Endothelial cell (in vitro differentiated cells): ENCODE data around the gene CAMKV. TPM values are rescaled to one million over a fixed set of nuclear protein-coding genes. Genes with fewer than 3 reads are reported as not detected.
"Not testable (repeated sequence)": the region's sequence is repeated elsewhere in the genome, so short reads cannot be mapped to it uniquely, and the experiment has no call there.

ENCODE experiments used
- DNase-seq: peaks from one replicate; pipeline ENCODE4 v3.0.0; 2021; ENCODE audit warnings: low spot score
- H3K27ac Mint-ChIP-seq: one replicate; pipeline ENCODE4 v1.8.0; 2021; ENCODE audit warnings: mixed read lengths, inconsistent platforms; ENCODE audit not compliant: unreplicated experiment
- H3K27me3 Mint-ChIP-seq: one replicate; pipeline ENCODE4 v1.8.0; 2021; ENCODE audit warnings: mild to moderate bottlenecking, moderate library complexity, mixed read lengths, inconsistent platforms; ENCODE audit not compliant: unreplicated experiment
- H3K36me3 Mint-ChIP-seq: one replicate; pipeline ENCODE4 v1.8.0; 2021; ENCODE audit warnings: mild to moderate bottlenecking, low read depth, mixed read lengths, inconsistent platforms; ENCODE audit not compliant: unreplicated experiment
- H3K4me1 Mint-ChIP-seq: one replicate; pipeline ENCODE4 v1.8.0; 2021; ENCODE audit warnings: mild to moderate bottlenecking, mixed read lengths, inconsistent platforms; ENCODE audit not compliant: unreplicated experiment
- H3K4me3 Mint-ChIP-seq: one replicate; pipeline ENCODE4 v1.8.0; 2021; ENCODE audit warnings: mild to moderate bottlenecking, mixed read lengths, inconsistent platforms; ENCODE audit not compliant: unreplicated experiment
- H3K9me3 Mint-ChIP-seq: one replicate; pipeline ENCODE4 v1.8.0; 2021; ENCODE audit warnings: mixed read lengths, inconsistent platforms; ENCODE audit not compliant: unreplicated experiment
- long read RNA-seq: library from polyadenylated mRNA; unstranded; transcript quantifications from one replicate; pipeline ENCODE4 v2.0.0, GENCODE V29; 2020; ENCODE audit not compliant: unreplicated experiment
- total RNA-seq: library from RNA; stranded (reverse); fragmentation: NEBNext Ultra II Directional; extraction: Animal tissue kit (Norgen Biotek cat#: 25700); gene quantifications from one replicate; pipeline ENCODE4 v1.2.1, GENCODE V29; 2021; ENCODE audit not compliant: unreplicated experiment
- TF ChIP-seq, protein P1 (sequence below): fragments of 200-600 bp; sonication (generic); IDR thresholded peaks from one replicate; pipeline ENCODE4 v1.5.0; 2021; ENCODE audit warnings: antibody characterized with exemption; ENCODE audit not compliant: unreplicated experiment

Gene CAMKV, protein sequence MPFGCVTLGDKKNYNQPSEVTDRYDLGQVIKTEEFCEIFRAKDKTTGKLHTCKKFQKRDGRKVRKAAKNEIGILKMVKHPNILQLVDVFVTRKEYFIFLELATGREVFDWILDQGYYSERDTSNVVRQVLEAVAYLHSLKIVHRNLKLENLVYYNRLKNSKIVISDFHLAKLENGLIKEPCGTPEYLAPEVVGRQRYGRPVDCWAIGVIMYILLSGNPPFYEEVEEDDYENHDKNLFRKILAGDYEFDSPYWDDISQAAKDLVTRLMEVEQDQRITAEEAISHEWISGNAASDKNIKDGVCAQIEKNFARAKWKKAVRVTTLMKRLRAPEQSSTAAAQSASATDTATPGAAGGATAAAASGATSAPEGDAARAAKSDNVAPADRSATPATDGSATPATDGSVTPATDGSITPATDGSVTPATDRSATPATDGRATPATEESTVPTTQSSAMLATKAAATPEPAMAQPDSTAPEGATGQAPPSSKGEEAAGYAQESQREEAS
- total RNA-seq: 0.67 TPM
- long read RNA-seq: 0 reads

DNA sequence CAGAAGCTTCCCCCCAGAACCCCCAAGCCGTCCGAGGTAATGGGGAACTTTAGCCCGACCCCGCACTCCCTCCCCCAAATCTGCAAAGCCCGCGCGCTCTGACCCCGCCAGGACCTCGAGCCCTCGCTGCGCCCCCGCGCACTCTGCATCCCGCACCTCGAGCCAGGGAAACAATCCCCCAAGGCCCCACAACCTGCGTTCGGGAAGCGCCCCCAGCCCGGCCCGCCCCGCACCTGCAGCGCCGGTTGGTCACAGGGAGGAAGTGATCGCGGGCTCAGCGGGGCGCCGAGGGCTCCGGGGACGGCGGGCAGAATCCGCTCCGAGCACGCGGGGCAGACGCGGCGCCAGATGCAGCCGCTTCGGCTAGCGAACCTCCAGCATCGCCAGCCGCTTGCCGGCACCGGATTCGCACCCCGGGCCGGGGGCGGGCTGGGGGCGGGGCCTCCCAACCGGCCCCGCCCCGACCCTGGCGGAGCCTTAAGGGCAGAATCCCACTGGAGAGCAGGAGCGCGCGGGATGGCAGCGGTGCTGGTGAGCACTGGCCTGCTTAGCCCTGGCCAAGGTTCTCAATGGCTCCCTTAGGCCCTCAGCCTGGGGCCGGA lies at the start of gene CAMKV:
CAMKV (minus strand) TSS at position 382 of the 602 bp plus-strand sequence. CDS start 7,518 bp downstream, outside the sequence.
- peaks cover 3% of the 10 kb centered on the region for H3K4me1 Mint-ChIP-seq
- TF ChIP-seq, protein P1, sequence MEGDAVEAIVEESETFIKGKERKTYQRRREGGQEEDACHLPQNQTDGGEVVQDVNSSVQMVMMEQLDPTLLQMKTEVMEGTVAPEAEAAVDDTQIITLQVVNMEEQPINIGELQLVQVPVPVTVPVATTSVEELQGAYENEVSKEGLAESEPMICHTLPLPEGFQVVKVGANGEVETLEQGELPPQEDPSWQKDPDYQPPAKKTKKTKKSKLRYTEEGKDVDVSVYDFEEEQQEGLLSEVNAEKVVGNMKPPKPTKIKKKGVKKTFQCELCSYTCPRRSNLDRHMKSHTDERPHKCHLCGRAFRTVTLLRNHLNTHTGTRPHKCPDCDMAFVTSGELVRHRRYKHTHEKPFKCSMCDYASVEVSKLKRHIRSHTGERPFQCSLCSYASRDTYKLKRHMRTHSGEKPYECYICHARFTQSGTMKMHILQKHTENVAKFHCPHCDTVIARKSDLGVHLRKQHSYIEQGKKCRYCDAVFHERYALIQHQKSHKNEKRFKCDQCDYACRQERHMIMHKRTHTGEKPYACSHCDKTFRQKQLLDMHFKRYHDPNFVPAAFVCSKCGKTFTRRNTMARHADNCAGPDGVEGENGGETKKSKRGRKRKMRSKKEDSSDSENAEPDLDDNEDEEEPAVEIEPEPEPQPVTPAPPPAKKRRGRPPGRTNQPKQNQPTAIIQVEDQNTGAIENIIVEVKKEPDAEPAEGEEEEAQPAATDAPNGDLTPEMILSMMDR: no peak

DNA sequence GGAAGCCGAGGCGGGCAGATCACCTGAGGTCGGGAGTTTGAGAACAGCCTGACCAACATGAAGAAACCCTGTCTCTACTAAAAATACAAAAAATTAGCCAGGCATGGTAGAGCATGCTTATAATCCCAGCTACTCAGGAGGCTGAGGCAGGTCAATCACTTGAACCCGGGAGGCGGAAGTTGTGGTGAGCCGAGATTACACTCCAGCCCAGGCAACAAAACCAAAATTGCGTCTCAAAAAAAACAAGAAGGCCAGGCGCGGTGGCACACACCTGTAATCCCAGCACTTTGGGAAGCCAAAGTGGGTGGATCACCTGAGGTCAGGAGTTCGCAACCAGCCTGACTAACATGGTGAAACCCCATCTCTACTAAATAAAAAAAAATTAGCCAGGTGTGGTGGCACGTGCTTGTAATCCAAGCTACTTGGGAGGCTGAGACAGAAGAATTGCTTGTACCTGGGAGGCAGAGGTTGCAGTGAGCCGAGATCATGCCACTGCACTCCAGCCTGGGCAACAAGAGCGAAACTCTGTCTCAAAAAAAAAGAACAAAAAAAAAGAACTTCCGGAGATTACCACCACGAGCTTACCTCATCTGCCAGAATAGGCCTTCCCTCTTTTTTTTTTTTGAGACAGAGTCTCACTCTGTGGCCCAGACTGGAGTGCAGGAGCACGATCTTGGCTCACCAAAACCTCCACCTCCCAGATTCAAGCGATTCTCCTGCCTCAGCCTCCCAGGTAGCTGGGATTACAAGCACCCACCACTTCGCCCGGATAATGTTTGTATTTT lies 48.3 kb upstream of the CAMKV start:
- H3K36me3 Mint-ChIP-seq, DNase-seq, H3K27ac Mint-ChIP-seq, H3K4me3 Mint-ChIP-seq, H3K27me3 Mint-ChIP-seq, H3K4me1 Mint-ChIP-seq, H3K9me3 Mint-ChIP-seq: not testable (repeated sequence)

More for the DNA sequence above, at the start of gene CAMKV:
- Mint-ChIP-seq H3K27me3 (peaks cover 9% of the 10 kb centered on the region), H3K9me3 (no peaks in the 10 kb centered on the region), H3K27ac (no peak within 1 kb of the TSS), H3K4me3 (no peak within 1 kb of the TSS), H3K36me3 (no peaks in the 10 kb centered on the region)
- peak; percentile 45 for DNase-seq

DNA sequence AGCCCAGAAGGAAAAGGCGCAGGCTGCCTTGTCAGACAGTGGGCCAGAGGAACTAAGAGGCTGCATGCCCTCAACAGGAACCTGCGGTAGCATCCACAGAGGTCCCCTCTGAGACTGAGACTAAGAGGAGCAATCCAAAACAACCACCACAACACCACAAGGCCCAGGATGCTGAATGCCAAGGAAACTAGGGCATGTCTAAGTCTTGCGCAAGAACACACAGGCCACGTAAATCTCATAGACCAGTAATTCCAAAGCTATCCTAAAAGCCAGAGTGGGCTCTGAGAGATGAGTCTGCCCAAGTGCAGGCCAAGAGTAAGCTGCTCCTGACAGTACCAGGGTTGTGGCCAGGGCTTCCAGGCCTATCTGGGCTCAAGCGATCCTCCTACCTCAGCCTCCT lies 47.0 kb upstream of the CAMKV start:
- TF ChIP-seq, protein P1: no peak
- H3K9me3 Mint-ChIP-seq: no peaks in the 10 kb centered on the region
- no peak for DNase-seq
- no peak overlapping the region for H3K4me3 Mint-ChIP-seq
- H3K36me3 Mint-ChIP-seq: peaks cover 12% of the 10 kb centered on the region
- no peaks in the 10 kb centered on the region for H3K4me1 Mint-ChIP-seq
- peaks cover 5% of the 10 kb centered on the region for H3K27me3 Mint-ChIP-seq
- H3K27ac Mint-ChIP-seq: no peak overlapping the region

DNA sequence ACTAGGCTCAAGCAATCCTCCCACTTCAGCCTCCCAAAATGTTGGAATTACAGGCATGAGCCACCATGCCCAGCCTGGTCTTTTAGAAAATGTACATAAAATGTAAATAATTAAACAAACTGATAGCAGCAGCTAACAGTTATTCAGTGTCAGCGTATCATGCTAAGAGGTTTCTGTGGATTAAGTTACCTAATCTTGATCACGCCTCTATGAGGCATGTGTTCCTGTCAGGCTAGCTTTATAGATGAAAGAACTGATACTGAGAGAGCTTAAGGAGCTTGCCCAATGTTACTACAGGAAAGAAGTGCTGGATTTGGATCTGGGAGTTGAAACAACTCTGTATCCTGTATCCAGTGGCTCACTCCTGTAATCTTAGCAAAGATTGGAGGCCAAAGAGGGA lies 45.2 kb upstream of the CAMKV start:
- Mint-ChIP-seq H3K36me3 (peaks cover 15% of the 10 kb centered on the region), H3K9me3 (no peaks in the 10 kb centered on the region), H3K4me1 (no peaks in the 10 kb centered on the region), H3K27ac (peak overlapping the region; percentile 25), H3K4me3 (no peak overlapping the region), H3K27me3 (peaks cover 8% of the 10 kb centered on the region)
- no peak for DNase-seq
- TF ChIP-seq, protein P1: no peak

DNA sequence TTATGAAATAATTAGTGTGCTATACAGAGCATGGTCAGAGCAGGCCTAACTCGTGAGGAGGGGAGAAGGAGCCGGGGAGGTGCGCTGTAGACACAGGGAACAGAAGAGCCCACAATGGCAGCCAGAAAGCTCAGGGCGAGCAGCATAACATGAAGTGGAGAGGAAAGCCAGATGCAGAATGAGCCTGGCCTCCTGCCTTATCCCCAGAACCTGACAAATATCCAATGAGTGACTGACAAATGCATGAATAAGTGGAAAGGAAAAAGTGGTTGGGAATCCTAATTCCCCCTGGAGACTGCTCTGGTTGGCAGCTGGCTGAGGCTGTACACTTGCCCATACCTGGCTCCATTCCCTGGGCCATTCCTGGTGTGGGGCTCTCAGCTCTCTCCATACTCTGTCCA lies 43.2 kb upstream of the CAMKV start:
- no peak overlapping the region for H3K27ac Mint-ChIP-seq
- no peak overlapping the region for H3K4me3 Mint-ChIP-seq
- TF ChIP-seq, protein P1: no peak
- peaks cover 16% of the 10 kb centered on the region for H3K36me3 Mint-ChIP-seq
- DNase-seq: no peak
- H3K4me1 Mint-ChIP-seq: no peaks in the 10 kb centered on the region
- H3K9me3 Mint-ChIP-seq: no peaks in the 10 kb centered on the region
- peaks cover 13% of the 10 kb centered on the region for H3K27me3 Mint-ChIP-seq
